Right hindlimb (tissue), 1 donor: ENCODE results near the gene EGFL8.
"Not testable (repeated sequence)": the region's sequence is repeated elsewhere in the genome, so short reads cannot be mapped to it uniquely, and the experiment has no call there.

ENCODE experiments used
- DNase-seq: peaks from one replicate; pipeline ENCODE4 v3.0.0-alpha.2; 2018

The EGFL8 gene

DNA sequence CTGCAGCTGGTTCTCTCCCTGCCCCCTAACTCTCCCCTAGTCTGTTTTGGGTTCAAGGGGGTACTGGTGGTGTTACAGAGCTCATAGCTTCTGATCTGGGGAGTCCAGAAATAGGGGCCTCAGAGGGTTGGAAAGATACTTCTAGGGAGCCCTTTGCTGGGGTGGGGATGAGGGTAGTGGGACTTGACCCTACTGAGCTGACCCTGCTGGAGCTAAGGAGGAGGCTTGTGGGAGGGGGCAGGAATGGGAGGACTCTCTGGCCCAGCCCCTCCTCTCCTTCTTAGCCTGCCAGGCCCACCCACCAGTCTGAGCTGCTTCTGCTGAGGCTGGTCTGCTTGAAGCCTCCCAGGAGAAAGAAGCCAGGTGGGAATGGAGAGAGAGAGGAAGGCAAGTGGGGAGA is at the start of gene EGFL8:
TSS of gene EGFL8 (plus strand) at position 301 of the 400 bp plus-strand sequence. CDS start 1,571 bp downstream, outside the sequence.
- no peak for DNase-seq

DNA sequence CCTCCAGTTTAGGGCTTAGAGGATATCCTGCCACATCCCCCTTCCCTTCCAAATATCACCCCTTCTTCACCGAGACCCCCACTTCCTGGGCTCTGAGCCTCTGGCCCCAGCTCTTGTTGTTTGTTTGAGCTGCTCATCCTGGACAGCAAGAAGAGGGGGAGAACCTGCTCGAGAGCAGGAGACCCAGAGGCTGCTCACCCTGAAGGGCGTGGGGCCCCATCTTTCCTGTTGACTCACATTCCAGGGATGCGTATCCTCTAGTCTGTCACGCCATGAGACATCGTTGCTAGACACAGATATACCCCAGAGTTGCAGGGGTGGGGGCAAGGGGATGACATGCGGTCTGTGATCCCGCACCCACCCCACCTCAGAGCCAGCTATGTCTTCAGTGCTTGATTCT is 49.6 kb upstream of the EGFL8 start:
- DNase-seq: peak; percentile 41

DNA sequence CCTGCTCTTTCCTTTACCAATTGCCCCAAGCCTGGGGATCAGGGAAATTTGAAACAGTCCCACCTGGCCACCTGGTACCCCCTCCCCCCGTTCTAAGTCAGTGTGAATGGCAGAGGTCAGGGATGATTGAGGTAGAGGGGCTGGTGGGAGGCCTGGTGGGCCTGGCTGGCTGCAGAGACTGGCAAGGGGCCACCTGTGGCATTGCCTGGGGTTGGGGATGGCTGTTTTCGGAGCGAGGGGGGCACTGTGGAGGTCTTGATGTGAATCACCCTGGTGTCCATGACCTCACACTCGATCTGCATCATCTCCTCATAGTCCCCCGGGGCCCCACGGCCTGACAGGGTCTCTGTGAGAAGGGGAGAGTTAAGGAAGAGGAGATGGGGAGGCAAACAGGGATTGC is 48.8 kb upstream of the EGFL8 start:
- DNase-seq: no peak

DNA sequence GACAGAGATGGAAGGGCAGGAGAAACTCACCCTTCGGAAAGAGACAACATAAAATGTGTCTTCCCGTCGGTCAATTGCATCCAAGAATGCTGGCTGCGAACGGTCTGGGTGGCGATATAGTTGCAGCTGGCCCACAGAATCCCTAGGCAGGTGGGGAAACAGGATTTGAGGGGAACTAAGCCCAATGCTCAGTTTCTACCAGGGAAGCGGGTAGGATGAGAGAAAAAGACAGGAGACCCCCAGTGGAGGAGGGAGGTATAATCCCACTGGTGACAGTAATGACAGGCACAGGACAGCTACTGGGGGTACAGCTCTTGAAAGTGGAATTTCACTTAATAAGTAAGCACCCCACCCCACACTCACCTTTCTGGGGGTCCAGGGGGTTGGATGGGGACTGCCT is 47.7 kb upstream of the EGFL8 start:
- no peak for DNase-seq

DNA sequence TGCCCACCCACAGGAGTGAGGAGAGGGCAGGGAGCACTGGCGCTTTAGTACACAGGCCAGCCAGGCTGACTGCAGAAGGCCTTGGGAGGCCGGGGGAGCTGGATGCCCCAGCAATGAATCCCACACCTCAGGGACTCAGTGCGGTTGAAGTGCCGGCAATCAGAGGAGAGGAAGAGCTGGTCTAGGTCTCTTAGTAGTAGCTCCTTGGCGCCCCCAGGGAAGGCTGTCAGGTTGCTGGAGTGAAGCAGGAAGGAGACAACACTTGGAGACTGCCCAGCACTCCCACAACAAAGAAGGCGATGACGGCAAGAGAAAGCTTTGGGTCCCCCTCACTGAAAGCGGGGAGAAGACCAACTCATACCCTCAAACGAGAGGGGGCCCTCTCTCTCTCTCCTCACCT is 46.9 kb upstream of the EGFL8 start:
- DNase-seq: no peak

DNA sequence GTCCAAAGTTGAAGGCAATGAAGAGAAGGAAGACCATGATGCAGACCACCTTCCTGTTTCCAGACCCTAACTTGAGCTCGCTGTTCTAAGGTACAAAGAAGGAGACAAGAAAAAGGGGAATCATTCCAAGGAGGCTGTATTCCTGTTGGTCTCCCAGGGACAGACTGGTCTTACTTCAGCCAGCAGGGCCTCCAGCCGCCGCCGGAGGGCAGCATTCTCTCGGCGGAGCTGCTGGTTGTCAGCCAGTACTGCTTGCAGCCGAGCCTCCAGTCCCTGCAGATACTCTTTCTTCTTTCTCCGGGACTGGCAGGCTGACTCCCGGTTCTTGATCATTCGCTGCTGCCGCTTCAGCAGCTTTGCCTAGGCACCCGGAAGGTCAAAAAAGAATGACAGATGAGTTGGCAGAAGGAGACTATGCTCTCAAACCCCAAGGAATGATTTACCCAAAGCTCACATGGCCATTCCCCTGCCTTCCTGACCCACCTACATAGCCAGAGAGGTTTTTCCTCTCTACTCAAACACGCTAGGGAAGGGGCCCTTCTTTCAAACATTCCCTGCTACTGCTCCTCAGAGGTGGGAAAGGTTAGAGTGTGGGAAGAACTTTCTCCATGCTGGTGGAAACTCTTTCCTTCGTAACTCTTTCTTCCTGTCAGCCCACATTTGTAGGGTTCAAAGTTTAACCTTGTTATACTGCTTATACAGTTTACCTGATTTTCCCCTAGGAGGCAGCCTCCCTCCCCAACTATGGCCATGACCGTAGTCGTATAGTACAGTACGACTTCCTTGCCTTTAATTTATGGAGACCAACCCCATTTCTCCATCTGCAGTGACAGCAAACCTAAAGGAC is 45.4 kb upstream of the EGFL8 start:
- peak; percentile 90 for DNase-seq

GRCh38 chr6:32120573-32121059 is 43.8 kb upstream of the EGFL8 start:
- DNase-seq: no peak

GRCh38 chr6:32123681-32124080 is 40.7 kb upstream of the EGFL8 start:
- DNase-seq: no peak

DNA sequence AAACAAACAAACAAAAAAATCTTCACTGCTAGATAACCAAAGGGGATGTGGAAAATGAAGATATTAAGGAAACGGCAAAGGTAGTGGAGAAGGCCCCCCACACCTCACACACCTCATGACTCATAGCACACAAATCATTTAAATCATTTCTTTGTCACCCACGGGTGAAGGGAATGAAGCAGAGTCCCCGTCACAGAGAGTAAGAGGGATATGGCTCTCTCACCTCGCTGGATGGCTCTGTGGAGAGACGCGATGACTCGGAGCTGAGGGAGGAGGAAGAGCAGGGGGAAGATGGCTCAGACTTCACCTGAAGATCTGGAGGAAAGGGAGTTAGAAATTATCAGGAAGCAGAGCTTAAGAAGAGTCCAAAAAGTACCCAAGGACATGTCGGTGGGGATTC is 37.5 kb upstream of the EGFL8 start:
- no peak for DNase-seq

- DNase-seq: no peak
Measured at GRCh38 chr6:32127409-32127716, 37.0 kb upstream of the EGFL8 start.

DNA sequence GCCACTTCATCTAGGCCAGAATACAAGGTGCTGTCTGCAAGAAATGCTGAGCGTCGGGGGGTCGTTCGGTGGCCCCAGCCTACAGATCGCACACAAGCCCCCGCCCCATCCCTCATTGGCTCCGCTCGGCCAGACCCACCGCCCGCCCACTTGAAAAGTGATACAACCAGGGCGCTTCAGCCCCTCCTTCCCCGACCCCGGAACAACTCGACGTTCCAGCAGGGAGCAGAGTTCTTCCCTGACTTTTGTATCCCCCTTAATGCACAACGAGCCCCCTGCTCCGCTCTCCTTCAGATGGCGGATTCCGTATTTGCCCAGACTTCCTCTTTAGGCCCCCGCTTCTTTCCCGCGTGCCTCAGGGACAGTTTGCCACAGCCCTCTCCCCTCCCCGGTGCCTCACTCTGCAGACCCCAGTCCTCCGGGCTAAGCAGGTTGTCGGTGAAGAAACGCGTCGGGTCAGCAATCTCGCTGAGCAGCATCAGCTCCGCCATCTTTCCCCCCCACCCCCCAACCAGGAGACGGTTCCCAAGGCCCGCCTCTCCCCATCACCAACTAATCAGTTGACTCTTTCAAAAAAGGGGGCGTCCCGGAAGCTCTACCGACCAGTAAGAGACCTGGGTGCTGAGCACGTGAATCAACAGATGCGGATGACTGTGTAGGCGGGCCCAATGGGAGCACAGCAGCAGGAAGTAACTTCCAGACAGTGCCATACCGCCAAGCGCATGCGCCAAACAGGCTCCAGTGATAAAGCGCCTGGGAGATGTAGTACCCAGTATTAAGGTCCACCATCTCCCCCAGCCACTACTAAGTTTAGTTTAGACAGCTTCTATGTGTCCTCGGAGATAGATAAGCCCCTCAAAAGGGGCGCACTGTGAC is 36.4 kb upstream of the EGFL8 start, which contains the start of gene ATF6B:
TSS of gene ATF6B (minus strand) at position 530 of the 876 bp plus-strand sequence. CDS start at position 491, 39 bp downstream.
- DNase-seq: peak; percentile 99

DNA sequence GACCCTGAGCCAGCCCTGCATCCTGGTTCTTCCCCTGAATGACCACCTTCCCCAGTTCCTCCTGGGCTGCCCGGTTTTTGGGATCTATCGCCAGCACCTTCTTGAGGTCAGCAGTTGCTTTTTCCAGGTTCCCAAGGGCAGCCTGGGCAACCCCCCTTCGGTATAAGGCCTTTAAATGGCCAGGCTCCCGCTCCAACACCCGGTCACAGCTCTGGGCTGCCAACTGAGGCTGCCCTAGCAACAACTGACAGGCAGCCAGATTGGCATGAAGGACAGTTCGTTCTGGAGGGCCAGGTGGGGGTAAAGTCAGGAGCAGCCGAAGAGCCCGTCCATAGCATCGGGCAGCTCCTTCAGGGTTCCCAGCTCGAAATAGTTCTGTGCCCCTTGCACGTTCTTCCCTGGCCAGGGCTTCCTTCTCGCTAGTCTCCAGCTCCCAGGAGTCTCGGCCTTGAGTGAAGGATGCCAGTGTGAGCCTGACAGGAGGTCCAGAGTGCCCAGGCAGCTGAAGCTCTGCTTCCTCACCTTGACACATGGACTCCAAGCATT is 35.6 kb upstream of the EGFL8 start:
- no peak for DNase-seq

GRCh38 chr6:32129297-32130088 is 34.9 kb upstream of the EGFL8 start:
- no peak for DNase-seq

- no peak for DNase-seq
Measured at GRCh38 chr6:32131439-32131948, 32.9 kb upstream of the EGFL8 start.

DNA sequence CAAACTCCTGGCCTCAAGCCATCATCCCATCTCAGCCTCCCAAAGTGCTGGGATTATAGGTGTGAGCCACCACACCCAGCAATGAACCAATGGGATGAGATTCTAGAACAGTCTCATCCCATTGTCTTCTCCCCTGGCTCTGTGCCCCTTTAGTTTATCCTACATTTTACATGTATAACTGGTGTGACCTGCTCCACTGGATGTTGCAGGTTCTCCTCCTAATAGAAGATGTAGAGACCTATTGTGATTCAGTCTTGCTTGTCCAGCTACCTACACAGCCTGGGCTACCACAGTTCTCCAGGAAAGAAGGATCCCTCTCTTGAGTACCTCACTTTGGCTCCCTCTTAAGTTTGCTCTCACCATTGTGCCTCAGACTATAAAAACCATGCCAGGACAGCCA is 32.3 kb upstream of the EGFL8 start:
- DNase-seq: no peak

- no peak for DNase-seq
Measured at GRCh38 chr6:32133786-32134185, 30.6 kb upstream of the EGFL8 start.

DNA sequence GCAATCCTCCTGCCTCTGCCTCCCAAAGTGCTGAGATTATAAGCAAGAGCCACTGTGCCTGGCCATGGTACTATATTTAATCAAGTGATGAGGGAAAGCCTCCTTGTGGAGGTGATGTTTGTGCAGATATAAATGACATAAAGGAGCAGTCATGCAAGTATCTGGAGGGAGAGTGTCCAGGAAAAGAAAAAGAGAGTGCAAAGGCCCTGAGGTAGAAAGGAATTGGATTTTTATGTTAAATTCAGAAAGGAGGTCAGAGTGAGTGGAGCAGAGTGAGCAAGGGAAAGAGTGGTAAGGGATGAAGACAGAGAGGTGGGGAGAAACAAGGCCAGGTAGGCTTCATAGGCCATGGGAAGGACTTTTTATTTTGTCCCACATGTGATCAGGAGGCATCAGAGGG is 26.9 kb upstream of the EGFL8 start:
- no peak for DNase-seq

DNA sequence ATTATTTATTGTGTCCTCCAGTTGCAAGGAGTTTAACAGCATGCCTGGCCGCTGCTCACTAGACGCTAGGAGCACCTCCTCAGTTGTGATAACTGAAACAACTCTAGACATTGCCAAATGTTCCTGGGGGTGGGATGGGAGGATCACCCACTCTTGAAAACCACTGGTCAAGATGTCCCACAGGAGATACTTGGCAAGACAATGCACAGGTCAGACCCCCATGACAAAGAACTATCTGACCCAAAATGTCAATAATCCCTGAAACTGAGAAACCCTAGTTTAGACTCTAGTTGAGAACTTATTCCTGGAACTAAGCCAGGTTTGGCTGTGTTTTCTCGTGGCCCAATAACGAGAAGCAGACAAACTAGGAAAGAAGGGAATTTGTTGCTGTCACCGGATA is 24.8 kb upstream of the EGFL8 start:
- DNase-seq: no peak

GRCh38 chr6:32140420-32141046 is 23.9 kb upstream of the EGFL8 start:
- DNase-seq: no peak

- not testable (repeated sequence) for DNase-seq
Measured at GRCh38 chr6:32144238-32144637, 20.2 kb upstream of the EGFL8 start.

GRCh38 chr6:32146287-32146686 is 18.1 kb upstream of the EGFL8 start:
- DNase-seq: no peak

DNA sequence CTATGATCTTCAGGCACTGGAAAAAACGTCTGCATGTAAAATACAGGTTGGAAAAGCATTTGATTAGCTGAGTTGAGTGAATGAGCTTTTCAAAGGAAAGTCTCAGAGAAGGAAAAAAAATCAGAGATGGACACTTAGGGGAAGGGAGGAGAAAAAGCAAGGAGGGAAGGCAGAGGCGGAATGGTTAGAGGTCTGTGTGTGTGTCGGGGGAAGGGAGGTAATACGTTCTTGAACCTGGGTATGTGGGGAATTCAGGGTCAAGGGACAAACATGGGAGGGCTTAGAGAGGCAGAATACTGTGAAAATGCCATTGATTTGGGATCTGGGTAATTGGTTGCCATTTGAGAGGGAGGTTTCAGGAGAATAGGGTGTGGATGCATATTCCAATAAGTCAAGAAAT is 17.7 kb upstream of the EGFL8 start:
- DNase-seq: no peak
